BLaER1 treated with 17β-estradiol and CSF1 and Interleukin-3, amounts not matched to agents 10 nM and 100 nM (cell line): ENCODE results near the gene CGB7.
"Not testable (repeated sequence)": the region's sequence is repeated elsewhere in the genome, so short reads cannot be mapped to it uniquely, and the experiment has no call there.

Experiments
- H3K27ac ChIP-seq, 11 experiments: shearing (Covaris generic); formaldehyde crosslinking; 2 replicates each; pipeline ENCODE4 v1.8.1; 2022
- H3K27me3 ChIP-seq, 11 experiments: shearing (Covaris generic); formaldehyde crosslinking; 2 replicates each; pipeline ENCODE4 v1.8.1; 2022
- H3K36me3 ChIP-seq, 11 experiments: shearing (Covaris generic); formaldehyde crosslinking; 2 replicates each; pipeline ENCODE4 v1.8.1; 2022
- H3K4me1 ChIP-seq, 10 experiments: shearing (Covaris generic); formaldehyde crosslinking; 2 replicates each; pipeline ENCODE4 v1.8.1; 2022
- H3K4me2 ChIP-seq, 11 experiments: shearing (Covaris generic); formaldehyde crosslinking; 2 replicates each; pipeline ENCODE4 v1.8.1; 2022
- H3K4me3 ChIP-seq, 10 experiments: shearing (Covaris generic); formaldehyde crosslinking; 2 replicates each; pipeline ENCODE4 v1.8.1; 2022
- H3K9ac ChIP-seq, 11 experiments: shearing (Covaris generic); formaldehyde crosslinking; 2 replicates each; pipeline ENCODE4 v1.8.1; 2022
- H3K9me3 ChIP-seq, 11 experiments: shearing (Covaris generic); formaldehyde crosslinking; replicated peaks in 1 of 11; 2 replicates each; pipeline ENCODE4 v1.8.1; 2022
- H4K20me1 ChIP-seq, 11 experiments: shearing (Covaris generic); formaldehyde crosslinking; 2 replicates each; pipeline ENCODE4 v1.8.1; 2022
- Cebpa-rat ChIP-seq, 11 experiments: shearing (Covaris generic); IDR thresholded peaks; 2 replicates each; pipeline ENCODE4 v1.8.1; 2022

Gene CGB7

GRCh38 chr19:49084206-49085019 lies 26.9 kb upstream of the CGB7 start:
- Histone ChIP-seq H3K4me2 (peak overlapping the region; percentile 58 to 89 (median 82)), H3K9ac (peak overlapping the region; percentile 90 to 98 (median 95)), H3K9me3 (peaks cover 0 to 8% (median 0%) of the 10 kb centered on the region in 11 experiments; a peak in 2 of 22 replicates), H3K36me3 (peaks cover 16 to 34% (median 32%) of the 10 kb centered on the region in 11 experiments), H4K20me1 (peaks cover 36 to 41% (median 39%) of the 10 kb centered on the region in 11 experiments), H3K27me3 (no peaks in the 10 kb centered on the region), H3K27ac (peak overlapping the region; percentile 82 to 97 (median 94)), H3K4me3 (peak overlapping the region; percentile 73 to 95 (median 82); a peak in 17 of 20 replicates), H3K4me1 (peaks cover 22 to 38% (median 31%) of the 10 kb centered on the region in 10 experiments)
- TF ChIP-seq Cebpa-rat (IDR thresholded peaks at IDR 0.05), result no peak

GRCh38 chr19:49081273-49081672 lies 23.7 kb upstream of the CGB7 start:
- no peak overlapping the region for H3K4me3 ChIP-seq
- TF ChIP-seq Cebpa-rat (IDR thresholded peaks at IDR 0.05), result no peak
- H4K20me1 ChIP-seq, result peaks cover 5 to 10% (median 8%) of the 10 kb centered on the region in 11 experiments; a peak in 21 of 22 replicates
- no peak overlapping the region; a peak in 1 of 22 replicates for H3K9ac ChIP-seq
- peaks cover 5 to 12% (median 7%) of the 10 kb centered on the region in 10 experiments for H3K4me1 ChIP-seq
- no peaks in the 10 kb centered on the region for H3K27me3 ChIP-seq
- no peak overlapping the region for H3K4me2 ChIP-seq
- peaks cover 0 to 8% (median 0%) of the 10 kb centered on the region in 11 experiments; a peak in 2 of 22 replicates for H3K9me3 ChIP-seq
- no peak overlapping the region for H3K27ac ChIP-seq
- peaks cover 0 to 3% (median 1%) of the 10 kb centered on the region in 11 experiments; a peak in 14 of 22 replicates for H3K36me3 ChIP-seq

- no peak overlapping the region for H3K9ac ChIP-seq
- H3K9me3 ChIP-seq, result peaks cover 0 to 8% (median 0%) of the 10 kb centered on the region in 11 experiments; a peak in 2 of 22 replicates
- no peak for TF ChIP-seq Cebpa-rat (IDR thresholded peaks at IDR 0.05)
- no peak overlapping the region for H3K4me3 ChIP-seq
- H4K20me1 ChIP-seq, result peaks cover 0 to under 1% (median 0%) of the 10 kb centered on the region in 11 experiments; a peak in 6 of 22 replicates
- no peaks in the 10 kb centered on the region for H3K36me3 ChIP-seq
- no peak overlapping the region for H3K27ac ChIP-seq
- no peaks in the 10 kb centered on the region for H3K27me3 ChIP-seq
- H3K4me2 ChIP-seq, result no peak overlapping the region
- H3K4me1 ChIP-seq, result peaks cover 4 to 10% (median 6%) of the 10 kb centered on the region in 10 experiments; a peak in 18 of 20 replicates
These were observed 22.8 kb upstream of the CGB7 start for GRCh38 chr19:49080392-49080791.

GRCh38 chr19:49074869-49075268 lies 17.3 kb upstream of the CGB7 start:
- not testable (repeated sequence) for H4K20me1 ChIP-seq, H3K36me3 ChIP-seq, H3K4me2 ChIP-seq, H3K9ac ChIP-seq, H3K27me3 ChIP-seq, H3K4me3 ChIP-seq, H3K27ac ChIP-seq
- H3K4me1 ChIP-seq, result peaks cover 0 to 11% (median 7%) of the 10 kb centered on the region in 10 experiments; a peak in 10 of 20 replicates
- peaks cover 0 to 10% (median 0%) of the 10 kb centered on the region in 11 experiments; a peak in 1 of 22 replicates for H3K9me3 ChIP-seq

- no peak overlapping the region for H3K27ac ChIP-seq
- no peak overlapping the region for H3K4me3 ChIP-seq
- no peaks in the 10 kb centered on the region for H4K20me1 ChIP-seq
- H3K36me3 ChIP-seq, result no peaks in the 10 kb centered on the region
- peaks cover 0 to 10% (median 0%) of the 10 kb centered on the region in 11 experiments; a peak in 1 of 22 replicates for H3K9me3 ChIP-seq
- H3K27me3 ChIP-seq, result peaks cover 0 to 7% (median 2%) of the 10 kb centered on the region in 11 experiments; a peak in 9 of 22 replicates
- H3K4me1 ChIP-seq, result peaks cover 0 to 11% (median 7%) of the 10 kb centered on the region in 10 experiments; a peak in 10 of 20 replicates
- H3K9ac ChIP-seq, result no peak overlapping the region; a peak in 1 of 22 replicates
- no peak for TF ChIP-seq Cebpa-rat (IDR thresholded peaks at IDR 0.05)
- peak overlapping the region in 6 of 11 experiments; percentile 2 to 48 (median 22); a peak in 9 of 22 replicates for H3K4me2 ChIP-seq
These were observed 16.2 kb upstream of the CGB7 start for GRCh38 chr19:49073514-49074378.

GRCh38 chr19:49071860-49072547 lies 14.5 kb upstream of the CGB7 start:
- Histone ChIP-seq H3K36me3 (no peaks in the 10 kb centered on the region), H3K9me3 (peaks cover 0 to 10% (median 0%) of the 10 kb centered on the region in 11 experiments; a peak in 1 of 22 replicates), H3K9ac (no peak overlapping the region), H3K27me3 (peaks cover 11 to 24% (median 19%) of the 10 kb centered on the region in 11 experiments), H3K4me3 (no peak overlapping the region), H3K4me2 (no peak overlapping the region), H3K4me1 (peaks cover 0 to 11% (median 7%) of the 10 kb centered on the region in 10 experiments; a peak in 10 of 20 replicates), H4K20me1 (no peaks in the 10 kb centered on the region), H3K27ac (no peak overlapping the region)
- TF ChIP-seq Cebpa-rat (IDR thresholded peaks at IDR 0.05), result no peak

- peaks cover 27 to 40% (median 35%) of the 10 kb centered on the region in 11 experiments for H3K27me3 ChIP-seq
These were observed 12.9 kb upstream of the CGB7 start for GRCh38 chr19:49070416-49070815.

GRCh38 chr19:49069026-49069425 lies 11.5 kb upstream of the CGB7 start:
- H3K4me1 ChIP-seq, result peaks cover 0 to 9% (median 4%) of the 10 kb centered on the region in 10 experiments; a peak in 10 of 20 replicates
- no peak for TF ChIP-seq Cebpa-rat (IDR thresholded peaks at IDR 0.05)
- no peak overlapping the region for H3K4me2 ChIP-seq
- no peak overlapping the region for H3K4me3 ChIP-seq
- H3K27me3 ChIP-seq, result peaks cover 41 to 54% (median 49%) of the 10 kb centered on the region in 11 experiments
- no peaks in the 10 kb centered on the region for H3K36me3 ChIP-seq
- no peak overlapping the region for H3K9ac ChIP-seq
- no peak overlapping the region for H3K27ac ChIP-seq
- peaks cover 0 to 8% (median 0%) of the 10 kb centered on the region in 11 experiments; a peak in 4 of 22 replicates for H4K20me1 ChIP-seq
- peaks cover 0 to 10% (median 0%) of the 10 kb centered on the region in 11 experiments; a peak in 1 of 22 replicates for H3K9me3 ChIP-seq

More at GRCh38 chr19:49070416-49070815, 12.9 kb upstream of the CGB7 start:
- no peaks in the 10 kb centered on the region for H3K36me3 ChIP-seq
- H3K4me3 ChIP-seq, result no peak overlapping the region
- H3K9me3 ChIP-seq, result peaks cover 0 to 10% (median 0%) of the 10 kb centered on the region in 11 experiments; a peak in 1 of 22 replicates
- H3K4me2 ChIP-seq, result no peak overlapping the region
- peaks cover 0 to 11% (median 7%) of the 10 kb centered on the region in 10 experiments; a peak in 10 of 20 replicates for H3K4me1 ChIP-seq
- H4K20me1 ChIP-seq, result peaks cover 0 to 8% (median 0%) of the 10 kb centered on the region in 11 experiments; a peak in 1 of 22 replicates
- no peak overlapping the region for H3K27ac ChIP-seq
- H3K9ac ChIP-seq, result no peak overlapping the region
- no peak for TF ChIP-seq Cebpa-rat (IDR thresholded peaks at IDR 0.05)
